NCI-H2081 (cell line): ENCODE data around the gene BIVM.
A peak's percentile ranks its signal among the peaks of the same experiment; 100 is the strongest.

Source experiments
- DNase-seq, 2 experiments: peaks; one replicate each; lab custom pipeline; 2025; lab: John Stamatoyannopoulos, UW

BIVM gene

GRCh38 chr13:102839462-102839861 is 40.5 kb downstream of the BIVM start:
- no peak for DNase-seq

- DNase-seq: no peak
Measured at GRCh38 chr13:102845289-102845629, 46.3 kb downstream of the BIVM start.

- peak; percentile 92 to 97 for DNase-seq
Measured at GRCh38 chr13:102845630-102846260, 46.8 kb downstream of the BIVM start, which contains the start of gene ERCC5. Gene ERCC5, plus strand, starts transcription at chr13:102846032. Its CDS starts 235 bp downstream, at chr13:102846267.

GRCh38 chr13:102846261-102847015 is 47.5 kb downstream of the BIVM start:
- peak in 1 of 2 experiments; percentile 22 for DNase-seq

DNA sequence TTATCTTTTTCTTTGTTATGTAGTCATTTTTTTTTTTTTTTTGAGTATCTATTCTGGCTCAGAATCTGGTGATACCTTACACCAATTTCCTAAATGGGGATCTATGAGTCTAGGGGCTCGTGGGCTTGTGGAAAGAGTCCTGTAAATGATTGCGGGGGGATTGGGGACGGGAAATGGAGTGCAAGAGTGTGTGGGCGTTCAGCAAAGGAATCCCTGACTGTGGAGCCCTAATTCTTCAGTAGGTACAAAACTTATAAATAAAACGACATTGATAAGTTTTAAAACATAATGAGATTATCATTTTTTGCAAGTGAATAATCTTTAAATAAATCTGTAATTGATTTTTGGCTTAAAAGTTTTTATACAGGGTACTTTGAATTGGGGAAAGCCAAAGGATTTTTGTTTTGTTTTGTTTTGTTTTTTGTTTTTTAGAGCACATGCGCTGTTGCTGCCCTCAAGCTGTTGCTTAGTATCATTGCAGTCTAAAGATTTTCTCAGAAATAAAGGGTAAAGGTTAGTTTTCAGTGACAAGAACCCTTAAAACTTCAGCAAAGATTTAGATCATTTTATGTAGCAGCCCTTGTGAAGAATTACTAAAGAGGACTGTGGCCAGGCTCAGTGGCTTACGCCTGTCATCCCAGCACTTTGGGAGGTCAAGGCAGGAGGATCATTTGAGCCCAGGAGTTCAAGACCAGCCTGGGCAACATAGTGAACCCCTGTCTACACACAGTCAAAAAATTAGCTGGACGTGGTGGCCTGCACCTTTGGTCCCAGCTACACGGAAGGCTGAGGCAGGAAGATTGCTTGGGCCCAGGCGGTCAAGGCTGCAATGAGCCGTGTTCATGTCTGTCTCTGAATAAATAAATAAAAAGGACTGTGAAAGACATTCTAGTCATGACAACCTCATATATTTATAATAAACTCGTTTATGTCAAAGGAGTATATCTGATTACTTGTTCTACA is 48.6 kb downstream of the BIVM start:
- peak in 1 of 2 experiments; percentile 25 for DNase-seq

DNA sequence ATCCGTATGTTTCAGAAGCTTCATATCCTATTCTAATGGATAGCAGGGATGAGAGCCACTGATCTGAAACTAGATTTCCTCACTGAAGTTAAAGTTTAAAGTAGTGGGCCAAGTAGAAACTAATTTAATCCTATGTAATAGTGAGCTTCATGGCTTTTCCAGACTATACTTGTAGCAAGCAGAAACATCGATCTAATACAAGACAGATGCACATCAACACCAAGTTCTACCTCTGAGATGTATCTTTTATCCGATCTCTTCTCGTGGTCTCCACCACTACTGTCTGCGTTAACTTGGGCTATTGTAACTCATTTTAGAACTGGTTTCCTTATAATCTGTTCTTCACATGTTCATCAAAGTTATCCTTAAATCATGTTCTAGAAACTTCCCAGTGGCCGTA is 50.0 kb downstream of the BIVM start:
- no peak for DNase-seq

- DNase-seq: no peak
Measured at GRCh38 chr13:102852556-102852955, 53.6 kb downstream of the BIVM start.

- no peak for DNase-seq
Measured at GRCh38 chr13:102854675-102855074, 55.8 kb downstream of the BIVM start.

- no peak for DNase-seq
Measured at GRCh38 chr13:102856557-102856956, 57.6 kb downstream of the BIVM start.

- DNase-seq: no peak
Measured at GRCh38 chr13:102862624-102863210, 63.8 kb downstream of the BIVM start.

- no peak for DNase-seq
Measured at GRCh38 chr13:102863590-102863989, 64.7 kb downstream of the BIVM start.

GRCh38 chr13:102868366-102868936 is 69.5 kb downstream of the BIVM start:
- DNase-seq: no peak

- no peak for DNase-seq
Measured at GRCh38 chr13:102869948-102870676, 71.2 kb downstream of the BIVM start.

DNA sequence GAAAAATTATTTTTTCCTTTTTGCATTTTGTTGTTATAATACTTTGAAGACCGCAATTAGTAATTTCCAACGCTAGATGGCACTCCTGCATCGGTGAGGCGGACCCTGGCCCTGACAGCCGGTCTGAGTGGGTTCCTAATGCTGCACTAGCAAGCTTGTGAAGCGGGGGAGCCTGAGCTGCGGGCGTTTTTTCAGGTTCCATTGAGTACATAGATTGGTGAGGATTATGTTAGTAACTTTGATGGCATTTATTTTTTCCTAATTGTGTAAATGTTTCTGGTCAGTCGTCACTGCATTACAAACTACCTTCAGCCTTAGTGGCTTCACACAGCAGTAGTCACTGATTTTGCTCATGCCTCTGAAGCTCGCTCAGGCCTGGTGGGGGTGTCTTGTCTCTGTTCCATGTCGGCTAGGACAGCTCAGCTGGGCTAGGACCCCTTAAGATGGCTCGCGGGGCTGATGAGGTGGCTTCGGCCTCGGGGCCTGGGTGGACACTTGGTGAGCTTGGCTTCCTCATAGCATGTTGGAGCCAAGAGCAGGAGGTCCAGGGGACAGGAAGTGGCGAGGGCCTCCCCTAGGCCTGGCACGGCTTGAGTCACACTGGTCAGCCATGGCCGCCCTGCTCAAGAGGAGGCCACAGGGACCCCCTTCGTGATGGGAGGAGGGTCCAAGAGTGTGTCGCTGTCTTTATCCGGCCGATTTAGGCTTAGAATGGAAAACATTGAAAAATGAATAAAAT is 71.9 kb downstream of the BIVM start:
- DNase-seq: peak; percentile 41 to 48

DNA sequence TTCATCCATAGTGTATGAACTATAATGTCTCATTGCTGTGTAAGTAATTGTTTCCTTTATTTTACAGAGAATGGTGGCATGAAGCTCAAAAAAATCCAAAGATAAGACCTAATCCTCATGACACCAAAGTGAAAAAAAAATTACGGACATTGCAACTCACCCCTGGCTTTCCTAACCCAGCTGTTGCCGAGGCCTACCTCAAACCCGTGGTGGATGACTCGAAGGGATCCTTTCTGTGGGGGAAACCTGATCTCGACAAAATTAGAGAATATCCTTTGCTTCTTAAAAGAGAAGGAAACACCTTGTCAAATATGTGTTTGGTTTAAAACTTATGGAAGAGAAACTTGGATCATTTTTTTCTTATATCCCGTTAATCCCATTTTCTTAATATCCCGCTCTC is 73.2 kb downstream of the BIVM start:
- DNase-seq: no peak

DNA sequence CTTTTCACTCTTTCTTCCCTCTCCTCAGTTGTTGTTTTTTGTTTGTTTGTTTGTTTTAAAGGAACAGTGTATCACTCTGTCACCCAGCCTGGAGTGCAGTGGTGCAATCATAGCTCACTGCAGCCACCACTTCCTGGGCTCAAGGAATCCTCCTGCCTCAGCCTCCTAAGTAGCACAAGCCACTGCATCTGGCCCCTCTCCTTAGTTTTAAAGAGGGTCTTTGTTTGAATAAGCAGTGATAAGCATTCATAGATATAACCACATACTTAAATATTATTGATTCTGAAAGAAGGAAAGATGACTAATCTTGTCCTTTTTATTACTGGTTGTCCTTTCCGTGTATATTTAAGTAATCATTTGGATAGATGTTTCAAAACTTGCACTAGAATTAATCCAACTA is 73.6 kb downstream of the BIVM start:
- DNase-seq: no peak

DNA sequence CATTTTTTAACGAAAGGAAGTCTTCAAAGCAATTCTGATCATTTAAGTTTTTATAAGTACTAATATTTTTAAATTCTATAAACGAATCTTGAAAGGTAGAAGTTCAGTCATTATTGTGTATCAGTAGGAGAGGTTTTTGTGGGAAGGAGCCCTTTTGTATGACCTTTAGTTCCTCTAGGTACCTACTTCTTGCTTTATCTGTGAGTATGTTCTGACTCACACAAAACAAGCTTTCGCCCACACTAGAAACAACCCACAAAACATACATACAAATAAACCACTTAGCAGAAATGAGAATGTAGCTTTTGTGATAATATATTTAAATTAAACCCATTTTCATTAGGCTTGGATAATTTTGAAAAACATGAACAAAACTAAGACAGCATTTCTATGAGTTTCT is 74.7 kb downstream of the BIVM start:
- DNase-seq: no peak

GRCh38 chr13:102875256-102875655 is 76.3 kb downstream of the BIVM start:
- DNase-seq: no peak

- DNase-seq: no peak
Measured at GRCh38 chr13:102877303-102877702, 78.4 kb downstream of the BIVM start.

- no peak for DNase-seq
Measured at GRCh38 chr13:102878481-102878880, 79.6 kb downstream of the BIVM start.
